Tongue (tissue), 2 donors: ENCODE data around the gene ERI3. TPM values are rescaled to one million over a fixed set of nuclear protein-coding genes. Genes with fewer than 3 reads are reported as not detected.

Source experiments
- DNase-seq: peaks from one replicate; pipeline ENCODE4 v3.0.0-alpha.2; 2015
- total RNA-seq: library from RNA; depleted of rRNA; stranded (reverse); fragments of >200 nt; gene quantifications from one replicate; pipeline ENCODE4 v1.2.3, GENCODE V29; 2014

Gene ERI3
- total RNA-seq, 1 donor from 2014 or later = 57.1 TPM

DNA sequence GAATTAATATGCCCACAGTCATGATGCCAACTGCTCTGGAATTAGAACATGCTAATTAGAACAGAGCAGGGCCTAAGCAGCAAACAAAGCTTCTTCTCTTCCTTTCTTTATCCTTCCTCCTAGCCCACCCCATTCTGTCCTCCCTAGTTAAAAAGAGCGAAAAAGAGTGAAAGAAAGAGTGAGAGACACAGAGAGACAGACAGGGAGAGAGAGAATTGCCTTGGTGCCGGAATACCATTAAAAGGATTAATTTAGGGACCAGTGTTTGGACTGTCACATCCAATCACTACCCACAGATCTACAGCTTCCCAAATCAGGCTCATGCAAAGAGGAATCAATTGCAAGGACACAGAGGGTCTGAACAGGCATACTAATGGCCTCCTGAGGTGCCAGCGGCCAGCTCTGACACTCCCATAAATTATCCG is 7.0 kb downstream of the ERI3 start:
- DNase-seq = no peak

GRCh38 chr1:44347280-44347679 is 7.8 kb downstream of the ERI3 start:
- DNase-seq = peak; percentile 18

DNA sequence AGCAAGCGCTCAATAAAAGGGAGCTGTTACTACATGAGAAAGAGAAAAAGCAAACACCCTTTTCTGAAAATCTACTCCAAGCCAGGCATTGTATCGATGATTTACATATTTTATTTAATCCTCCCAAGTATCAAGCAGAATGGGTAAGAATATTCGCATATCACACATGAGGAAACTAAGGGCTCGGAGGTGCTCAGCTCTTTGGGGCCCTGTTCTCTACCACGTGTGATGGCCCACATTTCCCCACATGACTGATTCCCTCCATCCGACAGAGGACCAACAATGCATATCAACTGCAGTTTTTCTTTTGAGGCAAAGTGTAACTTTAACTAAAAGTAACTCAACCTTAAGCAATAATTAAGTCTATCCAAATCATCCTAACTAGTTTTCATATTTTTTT is 8.2 kb downstream of the ERI3 start:
- DNase-seq = no peak

- DNase-seq = peak; percentile 27
Measured at GRCh38 chr1:44346184-44346583, 8.9 kb downstream of the ERI3 start.

DNA sequence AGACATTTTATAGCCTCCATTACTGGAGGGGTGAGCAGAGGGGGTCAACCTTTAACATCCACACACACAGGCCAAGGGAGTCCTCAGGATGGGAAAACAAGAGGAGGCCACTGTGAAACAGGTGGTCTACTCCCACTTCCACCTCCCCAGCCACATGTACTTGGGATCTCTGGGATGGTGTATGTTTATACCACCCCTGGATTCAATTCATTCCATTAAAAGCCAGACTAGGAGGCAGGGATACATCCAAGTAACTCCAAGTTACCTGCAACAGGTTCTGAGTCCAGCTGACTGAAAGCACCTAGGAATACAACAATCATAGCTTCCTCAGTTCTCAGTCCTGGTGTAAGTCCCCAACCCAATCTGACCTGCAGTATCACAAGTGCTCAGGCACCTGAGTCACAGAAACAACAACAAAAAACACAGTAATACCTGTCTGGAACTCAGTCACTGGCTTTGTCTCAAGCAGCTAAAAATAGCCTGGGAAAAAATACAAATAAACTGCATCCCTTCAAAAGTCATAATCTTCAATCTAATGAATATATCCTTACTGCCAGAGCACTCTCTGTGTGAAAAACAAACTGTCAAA is 9.8 kb downstream of the ERI3 start:
- no peak for DNase-seq

GRCh38 chr1:44339731-44340130 is 15.3 kb downstream of the ERI3 start:
- DNase-seq = no peak

GRCh38 chr1:44338136-44338535 is 16.9 kb downstream of the ERI3 start:
- DNase-seq = no peak

- DNase-seq = no peak
Measured at GRCh38 chr1:44336668-44337067, 18.4 kb downstream of the ERI3 start.

GRCh38 chr1:44334968-44335367 is 20.1 kb downstream of the ERI3 start:
- no peak for DNase-seq

- no peak for DNase-seq
Measured at GRCh38 chr1:44333376-44333775, 21.7 kb downstream of the ERI3 start.

DNA sequence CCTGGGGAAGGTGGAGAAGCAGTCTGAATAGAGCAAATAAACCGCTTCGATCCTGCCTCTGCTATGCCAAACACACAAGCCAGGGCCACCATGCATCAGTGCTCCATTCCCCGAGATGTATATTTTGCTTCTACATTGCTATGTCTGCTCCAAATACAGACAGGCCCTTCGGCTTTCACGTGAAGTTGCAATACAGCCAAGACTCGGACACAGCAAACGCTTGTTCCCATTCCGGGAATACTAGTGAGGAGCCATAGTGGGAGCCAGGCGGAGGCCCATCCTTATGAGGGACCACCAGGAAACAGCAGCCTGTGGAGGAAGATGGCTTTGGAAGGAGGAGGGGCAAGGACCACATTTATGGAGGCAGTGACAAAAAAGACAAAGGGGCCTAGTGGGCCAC is 22.6 kb downstream of the ERI3 start:
- DNase-seq = no peak

DNA sequence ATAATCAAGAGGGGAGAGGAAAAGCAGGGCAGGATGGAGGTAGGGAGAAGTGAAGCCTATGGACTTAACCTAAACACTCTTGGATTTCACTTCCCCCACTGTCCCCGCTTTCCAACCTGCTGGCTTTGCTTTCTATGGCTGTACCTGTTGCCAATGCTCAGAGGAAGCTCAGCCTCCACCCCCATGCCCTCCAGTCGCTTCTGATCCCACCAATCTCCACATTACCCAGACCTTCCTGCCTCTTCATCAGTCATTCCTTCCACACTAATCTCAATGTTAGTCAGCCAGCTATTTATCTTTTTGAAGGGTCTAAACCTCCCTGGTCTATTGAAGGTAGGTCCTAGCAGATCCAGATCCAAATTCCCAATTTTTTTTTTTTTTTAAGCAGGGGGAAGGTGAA is 24.1 kb downstream of the ERI3 start:
- DNase-seq = no peak

- DNase-seq = no peak
Measured at GRCh38 chr1:44328671-44329416, 26.2 kb downstream of the ERI3 start.

DNA sequence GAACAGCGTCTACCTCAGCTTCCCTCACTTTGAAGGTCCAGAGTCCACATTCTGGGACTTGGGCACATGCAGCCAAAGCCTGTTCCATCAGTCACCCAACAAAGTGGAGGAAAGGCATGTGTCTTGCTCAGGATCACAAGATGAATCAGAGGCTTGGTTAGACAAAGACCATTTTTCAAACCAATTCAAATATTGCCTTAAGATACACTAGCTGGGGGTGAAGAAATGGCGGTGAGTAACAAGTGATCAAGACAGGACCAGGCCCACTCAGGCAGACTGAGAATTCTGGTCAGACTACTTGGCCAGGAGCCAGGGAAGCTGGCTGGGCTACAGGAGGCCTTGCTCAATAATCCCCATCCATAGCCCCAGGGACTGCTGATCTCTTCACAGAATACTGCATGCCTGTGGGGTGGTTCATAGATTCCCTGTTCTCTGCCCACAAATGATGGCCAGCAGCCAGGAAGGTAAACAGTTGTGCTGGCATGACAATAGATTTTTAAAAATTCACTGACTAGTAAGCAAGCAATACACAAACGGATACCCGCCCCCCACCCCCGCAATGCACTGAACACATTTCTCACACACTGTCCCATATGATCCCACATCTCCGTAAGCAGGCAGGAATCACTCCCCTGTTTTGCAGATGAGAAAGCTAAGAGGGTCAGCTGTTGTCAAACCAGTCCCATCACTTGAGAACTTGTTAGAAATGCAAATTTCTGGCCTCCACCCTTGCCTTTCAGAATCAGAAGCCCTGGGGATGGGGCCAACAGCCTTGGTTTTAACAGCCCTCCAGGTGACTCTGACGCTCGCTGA is 27.2 kb downstream of the ERI3 start:
- peak; percentile 65 for DNase-seq

DNA sequence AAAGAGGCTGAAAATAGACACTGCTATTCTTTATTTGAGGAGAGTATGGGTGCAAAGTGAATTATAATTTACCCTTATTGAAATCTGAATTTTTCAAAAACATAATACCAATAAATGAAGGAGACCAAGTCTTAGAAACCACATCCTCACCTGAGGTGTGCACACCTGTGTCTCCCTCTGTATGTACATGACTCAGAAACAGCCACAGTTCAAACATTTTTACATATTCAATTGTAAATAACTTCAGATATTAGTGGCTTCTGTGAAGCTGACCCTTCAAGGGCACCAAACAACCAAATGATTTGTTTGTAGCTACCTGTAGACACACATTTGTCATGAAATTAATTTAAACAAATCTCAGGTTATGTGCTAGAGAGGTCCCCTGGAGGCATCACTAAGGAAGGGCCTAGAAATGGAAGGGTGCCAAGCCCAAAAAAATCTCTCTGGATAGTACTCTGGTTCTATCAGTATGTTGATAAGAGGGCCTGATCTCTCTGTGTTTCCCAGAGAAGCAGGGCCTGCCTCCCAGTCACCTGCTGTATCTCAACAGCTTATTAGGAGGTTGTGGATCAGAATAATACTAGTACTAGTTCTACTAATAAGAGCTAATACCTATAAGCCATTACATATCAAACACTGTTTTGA is 28.1 kb downstream of the ERI3 start:
- DNase-seq = no peak

DNA sequence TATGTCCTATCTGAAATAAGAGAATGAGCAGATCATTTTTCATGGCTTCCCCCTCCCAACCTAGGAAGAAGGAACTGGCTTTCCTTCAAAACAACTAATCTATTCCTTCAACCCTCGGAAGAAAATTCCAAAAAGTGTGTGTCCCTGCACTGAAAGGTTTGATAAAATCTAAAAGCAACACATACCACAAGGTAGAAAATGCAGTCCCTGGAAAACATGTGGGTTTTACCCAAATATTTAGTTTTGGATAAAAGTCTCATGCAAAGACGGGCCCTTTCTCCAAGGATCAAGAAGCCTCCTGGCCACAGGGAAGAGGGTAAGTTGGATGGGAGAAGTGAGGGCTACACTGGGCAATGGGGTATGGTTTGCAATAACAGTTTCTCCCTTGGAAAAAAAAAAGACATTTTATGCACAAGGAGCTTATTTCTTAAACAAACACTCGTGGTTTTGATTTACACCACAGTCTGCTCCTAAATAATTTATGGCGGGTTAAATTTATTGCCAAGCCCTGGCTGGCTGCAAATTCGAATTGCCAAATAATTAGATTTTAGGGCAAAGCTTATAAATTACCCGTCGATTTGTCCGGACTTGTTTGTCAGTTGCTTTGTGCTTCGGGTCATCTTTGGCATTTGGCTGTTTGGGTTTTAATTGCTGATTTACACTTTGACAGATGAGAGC is 28.9 kb downstream of the ERI3 start:
- DNase-seq = no peak

GRCh38 chr1:44323947-44324346 is 31.1 kb downstream of the ERI3 start:
- DNase-seq = no peak

DNA sequence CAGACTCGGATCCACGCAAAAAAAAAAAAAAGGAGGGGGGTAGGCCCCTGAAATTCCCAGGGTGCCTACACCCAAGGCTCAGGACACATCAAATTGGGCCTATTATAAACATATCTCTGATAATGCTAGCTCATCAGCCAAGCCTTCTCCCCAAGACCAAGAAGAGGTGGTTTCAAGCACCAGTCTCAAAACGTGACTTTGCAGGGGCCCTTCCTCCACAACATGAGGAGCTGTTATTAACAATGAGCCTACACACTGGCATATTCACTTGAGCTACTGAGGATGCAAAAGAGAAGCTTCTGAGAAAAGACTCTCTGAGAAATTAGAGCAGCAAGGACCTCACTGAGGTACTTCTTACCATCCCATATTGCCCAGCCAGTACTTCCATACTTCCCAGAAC is 32.7 kb downstream of the ERI3 start:
- no peak for DNase-seq

DNA sequence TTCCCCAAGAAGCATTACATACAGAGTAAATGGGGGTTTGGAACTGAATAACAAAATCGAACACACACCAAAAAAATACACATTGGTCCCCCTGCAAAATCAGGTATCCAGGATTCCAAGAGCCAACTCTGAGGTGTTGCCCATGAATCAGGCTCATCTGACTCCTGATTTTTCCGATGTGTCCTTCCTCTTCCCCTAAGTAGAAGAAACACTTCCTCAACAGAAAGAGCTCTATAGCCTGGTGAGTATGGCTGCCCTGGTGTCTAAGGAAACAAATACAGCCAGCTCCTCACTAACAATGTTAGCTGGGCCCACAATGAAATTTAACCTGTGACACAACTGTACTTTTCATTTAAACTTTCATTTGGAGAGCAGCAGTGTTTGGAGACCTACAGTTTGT is 33.6 kb downstream of the ERI3 start:
- no peak for DNase-seq

- DNase-seq = peak; percentile 56
Measured at GRCh38 chr1:44318097-44319088, 36.7 kb downstream of the ERI3 start.

DNA sequence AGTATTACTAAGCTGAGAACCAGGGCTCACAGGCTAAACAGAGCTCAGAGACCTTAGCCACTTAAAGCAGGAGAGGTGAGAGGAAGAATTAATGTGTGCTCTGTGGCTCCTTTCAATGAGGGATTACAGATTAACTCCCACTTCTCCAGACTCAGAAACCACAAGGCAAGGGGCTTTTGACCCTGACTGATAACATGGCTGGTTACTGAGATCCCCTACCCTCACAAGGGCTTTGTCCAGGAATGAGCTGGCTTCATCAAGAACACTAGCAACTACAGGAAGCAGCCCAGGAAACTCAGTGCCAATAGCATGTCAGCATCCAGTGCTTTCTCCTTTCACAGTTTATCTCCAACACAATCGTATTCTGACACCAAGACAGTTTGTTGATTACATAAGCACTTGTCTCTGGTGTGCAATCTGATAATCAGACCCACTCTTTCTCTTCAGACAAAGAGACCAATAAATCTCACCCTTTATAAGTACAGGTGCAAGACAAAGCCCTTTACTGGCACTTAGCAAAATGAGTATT is 38.8 kb downstream of the ERI3 start:
- no peak for DNase-seq
